D721Med (cell line): ENCODE results near the gene MRFAP1.
A peak's percentile ranks its signal among the peaks of the same experiment; 100 is the strongest.

Source experiments
- DNase-seq: peaks from one replicate; pipeline ENCODE4 v3.0.0; 2011; ENCODE audit warnings: low spot score; ENCODE audit not compliant: insufficient read length
- FAIRE-seq: peaks from 2 replicates; lab custom pipeline; 2011; peaks lifted over from hg19 to GRCh38; lab: Jason Lieb, UNC
- CTCF ChIP-seq: IDR thresholded peaks from 2 replicates; pipeline ENCODE4 v1.5.1; 2012; ENCODE audit warnings: mild to moderate bottlenecking, control low read depth; ENCODE audit not compliant: insufficient read depth; ENCODE audit errors: missing control alignments

The MRFAP1 gene

GRCh38 chr4:6640292-6641163 is at the start of gene MRFAP1:
Gene MRFAP1, plus strand, starts transcription at chr4:6640685. Its CDS starts 178 bp downstream, at chr4:6640863.
- no peak for TF ChIP-seq CTCF
- FAIRE-seq (no peak), DNase-seq (peak; percentile 65)

- TF ChIP-seq CTCF, result no peak
- no peak for FAIRE-seq
- DNase-seq, result no peak
Observed at GRCh38 chr4:6591313-6591712, 49.2 kb upstream of the MRFAP1 start.

- FAIRE-seq (no peak), DNase-seq (no peak)
- TF ChIP-seq CTCF, result peak; percentile 12
Observed at GRCh38 chr4:6591781-6592180, 48.7 kb upstream of the MRFAP1 start.

- no peak for DNase-seq
- no peak for TF ChIP-seq CTCF
- no peak for FAIRE-seq
Observed at GRCh38 chr4:6592804-6593563, 47.5 kb upstream of the MRFAP1 start.

GRCh38 chr4:6594341-6594740 is 46.1 kb upstream of the MRFAP1 start:
- TF ChIP-seq CTCF, result no peak
- DNase-seq (no peak), FAIRE-seq (no peak)

GRCh38 chr4:6594826-6595355 is 45.6 kb upstream of the MRFAP1 start:
- DNase-seq (no peak), FAIRE-seq (no peak)
- TF ChIP-seq CTCF, result no peak
